Fibroblast of mammary gland (primary cell): Measurements from ENCODE around the gene KRT27.

Experiments
- DNase-seq: peaks from one replicate; pipeline ENCODE4 v3.0.0-alpha.2; 2010; ENCODE audit warnings: low read depth
- H3K4me3 ChIP-seq: 2 replicates; pipeline ENCODE4 v1.5.1; 2011; ENCODE audit warnings: low read depth, mild to moderate bottlenecking, low read length, moderate library complexity; ENCODE audit not compliant: control insufficient read depth
- CTCF ChIP-seq: conservative IDR thresholded peaks from 2 replicates; pipeline ENCODE4 v1.5.1; 2011; ENCODE audit warnings: low read depth, low read length, inconsistent platforms; ENCODE audit not compliant: control insufficient read depth, insufficient read depth

Gene KRT27

GRCh38 chr17:40765657-40766056 is 16.7 kb downstream of the KRT27 start:
- H3K4me3 ChIP-seq: no peak overlapping the region
- DNase-seq: no peak
- no peak for TF ChIP-seq CTCF

GRCh38 chr17:40763752-40764151 is 18.6 kb downstream of the KRT27 start:
- TF ChIP-seq CTCF: no peak
- DNase-seq: no peak
- H3K4me3 ChIP-seq: no peak overlapping the region

GRCh38 chr17:40760105-40761016 is 22.0 kb downstream of the KRT27 start:
- no peak for TF ChIP-seq CTCF
- no peak for DNase-seq
- no peak overlapping the region for H3K4me3 ChIP-seq

- TF ChIP-seq CTCF: no peak
- H3K4me3 ChIP-seq: no peak within 1 kb of the TSS
- DNase-seq: no peak
These were observed 27.1 kb downstream of the KRT27 start, which contains the start of gene KRT25 for GRCh38 chr17:40755231-40755630. Gene KRT25 (minus strand): TSS chr17:40755331. CDS start chr17:40755271, 60 bp downstream.

GRCh38 chr17:40753804-40754203 is 28.5 kb downstream of the KRT27 start:
- no peak overlapping the region for H3K4me3 ChIP-seq
- DNase-seq: no peak
- TF ChIP-seq CTCF: no peak

- no peak for TF ChIP-seq CTCF
- no peak for DNase-seq
- H3K4me3 ChIP-seq: no peak overlapping the region
These were observed 31.3 kb downstream of the KRT27 start for GRCh38 chr17:40751065-40751464.
